Measurements from ENCODE around the gene TRIM24. TPM values are rescaled to one million over a fixed set of nuclear protein-coding genes. Genes with fewer than 3 reads are reported as not detected.

The TRIM24 gene
- total RNA-seq, 5 donors from 2014 or later (not counting 1 experiment from before 2014, with no cell fraction given), result 16.0 to 18.9 (median 17.1) TPM

DNA sequence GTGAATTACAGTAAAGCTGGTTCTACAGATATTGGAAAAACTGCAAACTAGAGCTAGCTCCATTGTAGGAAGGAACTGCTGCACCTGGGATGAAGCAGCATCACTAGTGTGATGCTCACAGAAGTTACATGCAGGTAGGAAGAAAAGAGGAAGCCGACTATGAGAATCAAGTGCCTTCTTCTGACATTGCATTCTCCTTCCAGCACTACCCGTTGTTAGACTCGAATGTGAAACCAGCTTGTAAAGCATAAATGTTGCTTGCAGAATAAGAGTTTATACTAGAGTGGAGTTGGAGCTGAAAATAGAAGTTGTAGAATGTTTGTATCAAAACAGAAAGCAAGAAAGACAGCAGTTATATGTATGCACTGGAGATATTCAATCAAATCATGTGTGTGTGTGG lies 49.9 kb downstream of the TRIM24 start:
- no peaks in the 10 kb centered on the region for H3K27me3 ChIP-seq (replicated peaks in 1 of 2; ENCODE audit: control insufficient read depth in 2 of 2, extremely low read depth in 1 of 2, insufficient read depth in 2 of 2, low read length in 1 of 2)
- no CpG with 5 or more reads among the region's 3 CpGs for WGBS (ENCODE audit: insufficient coverage)
- no peaks in the 10 kb centered on the region for H3K9me3 ChIP-seq
- no peaks in the 10 kb centered on the region for H3K4me1 ChIP-seq (ENCODE audit: control insufficient read depth in 1 of 2, extremely low read depth in 1 of 2, insufficient read depth in 2 of 2, low read length in 2 of 2)
- no peak overlapping the region for H3K27ac ChIP-seq (ENCODE audit: low read length)
- H3K36me3 ChIP-seq (ENCODE audit: control insufficient read depth in 2 of 2, extremely low read depth in 1 of 2, insufficient read depth in 1 of 2, low read length in 1 of 2), result peaks cover 9 to 21% of the 10 kb centered on the region in 2 donors
- no peak overlapping the region for H3K4me3 Mint-ChIP-seq
- ATAC-seq (replicated peaks in 1 of 4) (no peak), DNase-seq (no peak)
- peaks cover 0 to 8% (median 4%) of the 10 kb centered on the region in 3 donors for H3K9me3 Mint-ChIP-seq
- H3K27ac Mint-ChIP-seq, result no peak overlapping the region
- H3K36me3 Mint-ChIP-seq, result peaks cover 70% of the 10 kb centered on the region
- H3K4me1 Mint-ChIP-seq, result peaks cover 27 to 35% (median 34%) of the 10 kb centered on the region in 3 donors
- no peak overlapping the region for H3K4me3 ChIP-seq (ENCODE audit: control insufficient read depth in 1 of 2, extremely low read depth in 1 of 2, low read length in 1 of 2)
- POLR2A ChIA-PET, result interaction anchor here in 1 of 2 donors (0.7 kb wide), 1 partner anchor 18 kb away, joined by 8 read pairs; no protein-coding TSS in a partner anchor
- no peaks in the 10 kb centered on the region for H3K27me3 Mint-ChIP-seq
- CTCF ChIA-PET, result interaction anchor here in 1 of 2 donors (0.7 kb wide), 1 partner anchor 29 kb away, joined by 3 read pairs; no protein-coding TSS in a partner anchor

DNA sequence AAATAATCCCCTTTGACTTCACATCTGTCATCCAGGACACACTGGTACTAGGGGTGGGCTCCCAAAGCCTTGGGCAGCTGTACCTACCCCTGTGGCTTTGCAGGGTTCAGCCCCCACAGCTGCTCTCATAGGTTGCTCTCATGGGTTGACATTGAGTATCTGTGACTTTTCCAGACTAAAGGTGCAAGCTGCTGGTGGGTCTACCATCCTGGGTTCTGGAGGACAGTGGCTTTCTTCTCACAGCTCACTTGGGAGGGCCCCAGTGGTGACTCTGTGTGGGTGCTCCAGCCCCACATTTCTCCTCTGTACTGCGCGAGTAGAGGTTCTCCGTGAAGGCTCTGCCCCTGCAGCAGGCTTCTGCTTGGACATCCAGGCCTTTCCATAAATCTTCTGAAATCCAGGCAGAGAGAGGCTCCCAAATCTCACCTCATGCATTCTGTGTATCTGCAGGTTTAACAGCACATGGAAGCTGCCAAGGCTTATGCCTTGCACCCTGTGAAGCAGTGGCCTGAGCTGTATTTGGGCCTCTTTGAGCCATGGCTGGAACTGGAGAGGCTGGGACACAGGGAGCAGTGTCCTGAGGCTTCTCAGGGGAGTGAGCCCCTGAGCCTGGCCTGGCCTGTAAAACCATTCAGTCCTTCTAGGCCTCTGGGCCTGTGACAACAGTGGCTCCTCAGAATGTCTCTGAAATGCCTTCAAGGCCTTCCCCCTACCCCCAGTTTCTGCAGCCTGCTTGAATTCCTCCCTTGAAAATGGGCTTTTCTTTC lies 52.2 kb downstream of the TRIM24 start:
- H3K9me3 ChIP-seq, result no peaks in the 10 kb centered on the region
- H3K4me3 ChIP-seq (ENCODE audit: control insufficient read depth in 1 of 2, extremely low read depth in 1 of 2, low read length in 1 of 2), result no peak overlapping the region
- H3K27ac ChIP-seq (ENCODE audit: low read length), result no peak overlapping the region
- H3K36me3 ChIP-seq (ENCODE audit: control insufficient read depth in 2 of 2, extremely low read depth in 1 of 2, insufficient read depth in 1 of 2, low read length in 1 of 2), result peaks cover 13 to 25% of the 10 kb centered on the region in 2 donors
- CTCF ChIA-PET, result interaction anchor here in 1 of 2 donors (0.6 kb wide), 1 partner anchor 155 kb away, joined by 5 read pairs; no protein-coding TSS in a partner anchor
- Mint-ChIP-seq H3K4me3 (no peak overlapping the region), H3K27ac (no peak overlapping the region), H3K9me3 (peaks cover 0 to 8% (median 5%) of the 10 kb centered on the region in 3 donors), H3K27me3 (no peaks in the 10 kb centered on the region), H3K36me3 (peaks cover 67% of the 10 kb centered on the region), H3K4me1 (peaks cover 13 to 25% (median 20%) of the 10 kb centered on the region in 3 donors)
- no peaks in the 10 kb centered on the region for H3K27me3 ChIP-seq (replicated peaks in 1 of 2; ENCODE audit: control insufficient read depth in 2 of 2, extremely low read depth in 1 of 2, insufficient read depth in 2 of 2, low read length in 1 of 2)
- DNase-seq (no peak), ATAC-seq (replicated peaks in 1 of 4) (no peak)
- H3K4me1 ChIP-seq (ENCODE audit: control insufficient read depth in 1 of 2, extremely low read depth in 1 of 2, insufficient read depth in 2 of 2, low read length in 2 of 2), result no peaks in the 10 kb centered on the region
- no CpG with 5 or more reads among the region's 3 CpGs for WGBS (ENCODE audit: insufficient coverage)
- POLR2A ChIA-PET, result no interaction called here

- Mint-ChIP-seq H3K9me3 (peaks cover 0 to 8% (median 5%) of the 10 kb centered on the region in 3 donors), H3K4me3 (no peak overlapping the region), H3K27ac (peak overlapping the region in 1 of 2 donors; percentile 44), H3K36me3 (peaks cover 73% of the 10 kb centered on the region), H3K4me1 (peaks cover 13 to 23% (median 20%) of the 10 kb centered on the region in 3 donors), H3K27me3 (no peaks in the 10 kb centered on the region)
- ChIA-PET CTCF (no interaction called here), POLR2A (no interaction called here)
- 100% methylated on average over 1 of the region's 1 CpG for WGBS (ENCODE audit: insufficient coverage)
- Histone ChIP-seq H3K4me1 (ENCODE audit: control insufficient read depth in 1 of 2, extremely low read depth in 1 of 2, insufficient read depth in 2 of 2, low read length in 2 of 2) (no peaks in the 10 kb centered on the region), H3K36me3 (ENCODE audit: control insufficient read depth in 2 of 2, extremely low read depth in 1 of 2, insufficient read depth in 1 of 2, low read length in 1 of 2) (peaks cover 17 to 27% of the 10 kb centered on the region in 2 donors), H3K4me3 (ENCODE audit: control insufficient read depth in 1 of 2, extremely low read depth in 1 of 2, low read length in 1 of 2) (no peak overlapping the region), H3K9me3 (no peaks in the 10 kb centered on the region), H3K27me3 (replicated peaks in 1 of 2; ENCODE audit: control insufficient read depth in 2 of 2, extremely low read depth in 1 of 2, insufficient read depth in 2 of 2, low read length in 1 of 2) (no peaks in the 10 kb centered on the region), H3K27ac (ENCODE audit: low read length) (no peak overlapping the region)
- no peak for DNase-seq
- no peak for ATAC-seq (replicated peaks in 1 of 4)
Measured at GRCh38 chr7:138512885-138513284, 52.8 kb downstream of the TRIM24 start.

GRCh38 chr7:138513344-138513871 lies 53.3 kb downstream of the TRIM24 start:
- Histone ChIP-seq H3K27me3 (replicated peaks in 1 of 2; ENCODE audit: control insufficient read depth in 2 of 2, extremely low read depth in 1 of 2, insufficient read depth in 2 of 2, low read length in 1 of 2) (no peaks in the 10 kb centered on the region), H3K4me3 (ENCODE audit: control insufficient read depth in 1 of 2, extremely low read depth in 1 of 2, low read length in 1 of 2) (no peak overlapping the region), H3K36me3 (ENCODE audit: control insufficient read depth in 2 of 2, extremely low read depth in 1 of 2, insufficient read depth in 1 of 2, low read length in 1 of 2) (peaks cover 17 to 28% of the 10 kb centered on the region in 2 donors), H3K27ac (ENCODE audit: low read length) (no peak overlapping the region), H3K9me3 (no peaks in the 10 kb centered on the region), H3K4me1 (ENCODE audit: control insufficient read depth in 1 of 2, extremely low read depth in 1 of 2, insufficient read depth in 2 of 2, low read length in 2 of 2) (no peaks in the 10 kb centered on the region)
- 100% methylated on average over 1 of the region's 4 CpGs for WGBS (ENCODE audit: insufficient coverage)
- H3K36me3 Mint-ChIP-seq, result peaks cover 68% of the 10 kb centered on the region
- CTCF ChIA-PET, result no interaction called here
- peak overlapping the region in 1 of 2 donors; percentile 44 for H3K27ac Mint-ChIP-seq
- no peak for DNase-seq
- peaks cover 0 to 8% (median 5%) of the 10 kb centered on the region in 3 donors for H3K9me3 Mint-ChIP-seq
- no peak overlapping the region for H3K4me3 Mint-ChIP-seq
- POLR2A ChIA-PET, result no interaction called here
- peaks cover 10 to 18% (median 16%) of the 10 kb centered on the region in 3 donors for H3K4me1 Mint-ChIP-seq
- no peaks in the 10 kb centered on the region for H3K27me3 Mint-ChIP-seq
- ATAC-seq (replicated peaks in 1 of 4), result no peak

- H3K27ac Mint-ChIP-seq, result no peak overlapping the region
- no peak overlapping the region for H3K4me3 Mint-ChIP-seq
- H3K4me1 ChIP-seq (ENCODE audit: control insufficient read depth in 1 of 2, extremely low read depth in 1 of 2, insufficient read depth in 2 of 2, low read length in 2 of 2), result no peaks in the 10 kb centered on the region
- peaks cover 10 to 15% (median 14%) of the 10 kb centered on the region in 3 donors for H3K4me1 Mint-ChIP-seq
- CTCF ChIA-PET, result no interaction called here
- DNase-seq (no peak), ATAC-seq (replicated peaks in 1 of 4) (no peak)
- POLR2A ChIA-PET, result no interaction called here
- no peaks in the 10 kb centered on the region for H3K27me3 Mint-ChIP-seq
- 91% methylated on average over 1 of the region's 1 CpG for WGBS (ENCODE audit: insufficient coverage)
- no peaks in the 10 kb centered on the region for H3K9me3 ChIP-seq
- peaks cover 69% of the 10 kb centered on the region for H3K36me3 Mint-ChIP-seq
- H3K27me3 ChIP-seq (replicated peaks in 1 of 2; ENCODE audit: control insufficient read depth in 2 of 2, extremely low read depth in 1 of 2, insufficient read depth in 2 of 2, low read length in 1 of 2), result no peaks in the 10 kb centered on the region
- no peak overlapping the region for H3K4me3 ChIP-seq (ENCODE audit: control insufficient read depth in 1 of 2, extremely low read depth in 1 of 2, low read length in 1 of 2)
- H3K36me3 ChIP-seq (ENCODE audit: control insufficient read depth in 2 of 2, extremely low read depth in 1 of 2, insufficient read depth in 1 of 2, low read length in 1 of 2), result peaks cover 17 to 30% of the 10 kb centered on the region in 2 donors
- H3K27ac ChIP-seq (ENCODE audit: low read length), result no peak overlapping the region
- peaks cover 0 to 8% (median 5%) of the 10 kb centered on the region in 3 donors for H3K9me3 Mint-ChIP-seq
Measured at GRCh38 chr7:138514044-138514443, 54.0 kb downstream of the TRIM24 start.

DNA sequence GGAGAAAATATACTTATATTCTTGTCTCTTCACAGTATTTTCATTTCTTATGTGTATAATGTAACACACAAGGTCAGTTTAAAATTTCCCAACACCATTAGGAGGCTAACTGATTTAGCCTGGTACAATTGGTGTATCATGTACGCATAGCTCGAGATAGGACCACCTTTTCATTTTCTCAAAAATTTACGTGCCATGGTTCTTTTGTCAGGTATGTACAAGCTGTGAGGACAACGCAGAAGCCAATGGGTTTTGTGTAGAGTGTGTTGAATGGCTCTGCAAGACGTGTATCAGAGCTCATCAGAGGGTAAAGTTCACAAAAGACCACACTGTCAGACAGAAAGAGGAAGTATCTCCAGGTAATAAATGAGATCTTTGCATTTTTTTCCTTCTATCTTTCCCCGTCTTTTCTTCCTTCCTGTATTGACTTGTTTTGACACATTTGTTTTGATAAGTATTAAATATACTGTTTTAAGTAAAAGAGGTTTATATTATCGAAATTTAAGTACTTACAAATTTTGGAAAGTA lies 55.0 kb downstream of the TRIM24 start:
- no peak overlapping the region for H3K27ac Mint-ChIP-seq
- Histone ChIP-seq H3K9me3 (no peaks in the 10 kb centered on the region), H3K27ac (ENCODE audit: low read length) (no peak overlapping the region), H3K36me3 (ENCODE audit: control insufficient read depth in 2 of 2, extremely low read depth in 1 of 2, insufficient read depth in 1 of 2, low read length in 1 of 2) (peaks cover 17 to 40% of the 10 kb centered on the region in 2 donors), H3K4me1 (ENCODE audit: control insufficient read depth in 1 of 2, extremely low read depth in 1 of 2, insufficient read depth in 2 of 2, low read length in 2 of 2) (no peaks in the 10 kb centered on the region), H3K27me3 (replicated peaks in 1 of 2; ENCODE audit: control insufficient read depth in 2 of 2, extremely low read depth in 1 of 2, insufficient read depth in 2 of 2, low read length in 1 of 2) (no peaks in the 10 kb centered on the region), H3K4me3 (ENCODE audit: control insufficient read depth in 1 of 2, extremely low read depth in 1 of 2, low read length in 1 of 2) (no peak overlapping the region)
- H3K4me3 Mint-ChIP-seq, result no peak overlapping the region
- ChIA-PET CTCF (no interaction called here), POLR2A (no interaction called here)
- ATAC-seq (replicated peaks in 1 of 4) (no peak), DNase-seq (no peak)
- peaks cover 0 to 8% (median 5%) of the 10 kb centered on the region in 3 donors for H3K9me3 Mint-ChIP-seq
- peaks cover 74% of the 10 kb centered on the region for H3K36me3 Mint-ChIP-seq
- WGBS (ENCODE audit: insufficient coverage), result 42% methylated on average over 2 of the region's 7 CpGs
- H3K4me1 Mint-ChIP-seq, result peaks cover 7 to 10% (median 8%) of the 10 kb centered on the region in 3 donors
- no peaks in the 10 kb centered on the region for H3K27me3 Mint-ChIP-seq
